NCI-H146 treated with DMSO at 0.1 percent for 48 hours (cell line): Measurements from ENCODE around the gene MAPKAP1.
A peak's percentile ranks its signal among the peaks of the same experiment; 100 is the strongest.
"Not testable (repeated sequence)": the region's sequence is repeated elsewhere in the genome, so short reads cannot be mapped to it uniquely, and the experiment has no call there.

Experiments
- DNase-seq: peaks from one replicate; lab custom pipeline; 2025; ENCODE audit not compliant: unreplicated experiment; lab: John Stamatoyannopoulos, UW

MAPKAP1 gene

DNA sequence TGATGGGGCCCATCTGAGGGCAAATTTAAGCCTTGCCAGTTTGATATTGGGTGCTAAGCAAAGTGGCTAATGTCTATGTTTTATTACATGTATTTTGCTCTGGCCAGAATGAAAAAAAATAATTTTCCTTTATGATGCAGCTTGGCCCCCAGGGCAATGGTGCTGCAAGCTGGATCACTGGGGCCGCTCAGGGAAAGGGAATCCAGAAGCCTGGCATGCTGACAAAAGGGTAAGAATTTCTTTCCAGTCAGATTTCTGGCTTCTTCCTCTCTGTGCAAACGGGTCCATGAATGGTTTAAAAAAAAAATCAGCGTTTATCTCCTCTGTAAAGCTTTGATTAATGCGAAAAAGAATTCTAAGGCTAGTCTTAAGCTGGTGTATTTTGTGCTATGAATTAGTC, 138.4 kb downstream of the MAPKAP1 start:
- DNase-seq = no peak

DNA sequence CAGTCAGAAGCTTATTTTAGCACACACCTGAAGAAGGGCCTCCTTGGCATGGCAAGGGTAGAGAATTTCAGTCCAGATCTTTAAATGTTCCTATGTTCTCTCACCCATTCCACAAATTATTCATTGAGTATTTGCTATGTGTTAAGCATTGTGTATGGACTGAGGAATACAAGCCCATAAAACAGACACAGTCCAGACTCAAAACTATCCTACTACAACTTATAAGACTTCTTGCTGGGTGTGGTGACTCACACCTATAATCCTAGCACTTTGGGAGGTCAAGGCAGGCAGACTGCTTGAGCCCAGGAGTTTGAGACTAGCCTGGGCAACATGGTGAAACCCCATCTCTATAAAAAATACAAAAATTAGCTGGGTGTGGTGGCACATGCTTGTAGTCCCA, 141.0 kb downstream of the MAPKAP1 start:
- not testable (repeated sequence) for DNase-seq

DNA sequence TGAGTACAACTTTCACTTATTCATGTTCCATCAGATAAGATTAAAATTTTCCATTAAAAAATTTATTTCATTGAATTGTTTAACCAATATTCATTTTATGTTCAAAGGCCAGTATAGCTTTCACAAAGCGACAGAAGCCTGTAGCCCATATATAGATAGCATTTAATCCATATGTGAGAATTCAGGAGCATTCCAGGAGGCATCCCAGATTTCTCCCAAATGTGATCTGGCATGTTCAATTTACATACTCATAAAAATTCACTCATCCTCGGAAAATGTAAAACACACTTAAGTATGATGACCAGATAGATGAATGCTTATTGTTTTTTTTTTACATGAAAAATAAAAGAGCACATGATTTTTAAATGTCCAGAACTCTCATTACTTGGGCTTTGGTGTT, 141.9 kb downstream of the MAPKAP1 start:
- no peak for DNase-seq

DNA sequence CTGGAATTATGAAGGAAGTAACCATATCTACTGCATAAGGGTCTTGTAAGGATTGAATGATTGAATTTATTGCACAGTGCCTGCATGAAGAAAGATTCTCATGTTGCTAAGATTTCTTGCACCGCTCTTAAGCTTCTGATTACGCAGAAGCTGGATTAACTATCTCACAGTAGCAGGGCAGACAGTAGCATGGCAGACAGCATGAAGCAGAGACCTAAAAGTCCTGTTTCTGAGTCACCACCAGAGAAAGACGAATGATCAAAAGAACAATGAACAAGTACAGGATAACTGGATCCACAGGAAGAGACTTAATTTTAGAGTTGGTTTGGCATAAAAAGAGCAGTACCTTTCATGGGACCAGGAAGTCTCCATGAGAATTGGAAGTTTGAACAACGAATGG, 142.4 kb downstream of the MAPKAP1 start:
- DNase-seq = no peak

DNA sequence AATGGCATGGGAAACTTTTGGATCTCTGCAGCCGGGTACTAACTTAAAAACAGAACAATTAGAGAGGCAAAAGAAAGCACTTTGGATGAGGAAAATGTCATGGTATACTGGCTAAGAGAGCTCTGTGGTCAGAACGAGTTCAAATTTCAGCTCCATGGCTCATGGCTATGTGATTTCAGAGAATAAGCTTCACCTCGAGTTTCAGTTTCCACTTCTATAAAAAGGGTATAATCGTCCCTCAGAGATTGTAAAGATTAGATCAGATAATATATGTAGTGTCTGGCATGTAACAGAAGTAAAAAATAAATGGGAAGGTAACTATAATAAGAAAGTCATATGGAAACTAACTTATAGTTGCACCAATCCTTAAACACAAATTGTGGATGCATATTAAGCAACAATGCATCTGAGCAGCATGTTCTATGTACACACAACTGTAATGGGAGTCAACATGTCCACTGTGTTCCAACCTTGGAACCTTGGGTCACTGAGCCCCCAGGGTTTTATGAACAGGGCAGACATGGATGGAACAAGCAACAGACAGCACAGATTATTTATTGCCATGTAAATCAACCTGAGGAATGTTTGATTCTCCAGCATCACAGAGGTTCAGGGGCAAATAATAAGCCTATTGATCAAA, 145.4 kb downstream of the MAPKAP1 start:
- no peak for DNase-seq

DNA sequence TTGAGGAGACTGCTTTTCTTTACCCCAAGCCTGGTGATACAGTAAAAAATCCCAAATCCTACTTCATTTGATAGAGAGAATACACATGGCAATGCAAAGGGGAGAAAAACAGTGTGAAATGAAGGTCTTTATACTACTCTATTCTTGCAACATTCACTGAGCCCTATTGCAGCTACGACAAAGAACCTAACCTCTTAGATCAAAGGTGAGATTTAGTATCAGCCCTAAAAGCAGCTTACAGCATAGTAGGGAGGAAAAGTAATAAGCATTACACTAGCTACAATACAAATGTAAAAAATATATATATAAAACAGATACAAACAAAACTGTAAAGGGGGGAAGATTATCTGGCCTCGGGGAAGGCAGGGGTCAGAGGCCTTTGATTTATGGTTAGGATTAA, 147.1 kb downstream of the MAPKAP1 start:
- no peak for DNase-seq

DNA sequence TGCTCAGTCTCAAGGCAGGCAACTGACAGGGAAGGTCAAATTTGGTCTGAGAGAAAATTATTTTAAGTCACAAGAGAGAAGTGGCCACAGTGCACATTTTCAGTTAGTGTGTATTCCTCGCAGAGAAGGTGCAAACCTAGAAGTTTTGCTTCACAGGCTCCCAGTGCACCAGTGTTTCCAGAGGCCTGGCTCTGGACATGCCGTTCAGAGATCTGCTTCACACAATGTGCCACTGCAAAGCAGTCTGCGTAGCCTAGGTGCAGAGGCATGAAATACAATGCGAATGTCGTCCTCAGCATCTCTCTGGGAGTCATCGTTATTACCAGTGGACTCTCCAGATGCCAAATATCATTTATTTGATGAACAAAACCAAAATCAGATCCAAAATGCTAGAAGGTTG, 147.8 kb downstream of the MAPKAP1 start:
- DNase-seq = no peak

DNA sequence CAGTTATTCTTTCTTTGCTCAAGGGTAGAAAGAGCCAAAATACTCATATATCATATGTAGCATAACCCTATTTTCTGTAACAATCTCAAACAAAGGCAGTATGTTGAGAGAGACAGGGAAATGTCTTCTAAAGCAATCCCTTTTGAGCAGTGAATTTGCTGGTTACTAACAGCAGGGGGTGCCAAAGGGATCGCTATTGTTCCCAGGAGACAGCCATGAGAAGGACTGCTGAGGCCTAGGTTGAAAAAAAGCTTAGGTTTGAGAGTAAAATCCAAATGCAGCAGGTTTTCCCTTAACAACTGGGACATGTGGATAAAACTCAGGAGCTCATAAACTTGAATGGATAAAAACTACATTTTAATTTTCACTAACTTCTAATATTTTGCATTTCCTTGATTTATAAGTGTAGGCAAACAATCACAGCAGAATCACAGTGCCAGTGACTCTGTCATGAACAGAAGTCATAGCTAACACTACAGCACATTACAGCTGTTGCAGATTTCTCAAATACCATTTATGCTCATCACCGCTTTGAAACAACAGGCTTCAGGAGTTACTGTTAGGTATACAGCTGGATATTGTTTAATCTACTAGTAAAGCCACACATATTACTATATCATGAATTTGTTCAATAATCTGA, 148.4 kb downstream of the MAPKAP1 start:
- peak; percentile 11 for DNase-seq

DNA sequence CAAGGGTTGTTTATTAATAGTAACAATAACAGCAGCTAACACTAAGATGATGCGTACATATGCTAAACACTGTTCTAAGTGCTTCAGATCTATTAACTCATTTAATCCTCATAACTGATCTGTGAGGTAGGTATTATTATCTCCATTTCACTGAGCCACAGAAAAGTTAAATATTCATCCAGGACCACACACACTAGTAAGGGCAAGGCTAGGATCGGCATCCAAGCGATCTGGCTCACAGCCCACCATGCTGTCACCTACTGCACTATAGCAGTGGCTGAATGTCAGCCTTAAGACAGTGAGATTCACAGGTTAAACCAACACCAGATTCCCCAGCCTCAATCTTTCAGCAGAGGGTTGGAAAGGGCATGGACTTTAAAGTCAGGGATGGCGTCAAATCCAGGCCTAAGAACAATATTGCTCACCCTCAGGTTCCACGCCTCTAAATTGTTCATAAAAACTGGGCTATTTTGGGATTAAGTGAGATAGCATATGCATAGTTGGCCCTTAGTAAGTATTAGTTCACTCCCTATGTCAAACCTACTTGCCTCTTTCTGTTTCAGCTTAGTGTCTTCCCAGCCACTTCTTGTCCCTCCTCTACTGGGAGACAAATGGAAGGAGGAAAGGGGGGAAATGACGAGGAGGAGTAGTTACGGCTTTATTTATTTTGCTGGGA, 150.8 kb downstream of the MAPKAP1 start:
- no peak for DNase-seq

DNA sequence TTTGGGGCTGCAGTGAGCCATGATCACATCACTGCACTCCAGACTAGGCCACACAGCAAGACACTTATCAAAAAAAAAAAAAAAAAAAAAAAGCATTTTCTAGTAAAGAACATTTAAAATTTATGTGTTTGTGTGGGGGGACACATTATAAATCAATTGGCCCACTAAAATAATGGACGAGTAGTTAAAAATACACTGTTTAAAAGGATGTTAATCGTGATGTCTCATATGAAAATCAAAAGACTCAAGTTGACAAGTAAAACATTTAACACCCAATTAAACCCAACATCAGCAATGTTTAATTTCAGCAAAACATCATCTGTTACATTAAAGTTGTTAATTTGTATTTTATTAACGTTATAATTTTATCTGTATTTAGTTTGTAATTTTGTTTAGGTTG, 152.3 kb downstream of the MAPKAP1 start:
- DNase-seq = no peak

DNA sequence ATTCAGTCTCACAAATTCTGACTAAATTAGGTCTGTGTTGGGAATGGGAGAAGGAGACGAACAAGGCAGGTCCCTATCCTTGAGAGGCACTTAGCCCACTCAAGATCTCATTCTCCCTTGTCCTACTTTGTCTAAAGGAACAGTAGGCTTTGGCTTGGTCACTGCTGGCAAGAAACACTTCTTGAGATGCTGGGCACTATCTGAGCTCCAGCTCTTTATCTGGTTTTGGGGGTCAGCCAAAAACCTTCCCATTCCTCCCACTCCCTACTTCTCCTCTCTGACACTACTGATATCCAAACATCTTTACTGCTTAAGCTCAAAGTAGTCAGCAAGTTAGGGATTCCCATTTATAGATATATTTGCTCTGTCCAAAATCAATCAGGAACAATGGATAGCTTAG, 155.2 kb downstream of the MAPKAP1 start:
- DNase-seq = no peak

DNA sequence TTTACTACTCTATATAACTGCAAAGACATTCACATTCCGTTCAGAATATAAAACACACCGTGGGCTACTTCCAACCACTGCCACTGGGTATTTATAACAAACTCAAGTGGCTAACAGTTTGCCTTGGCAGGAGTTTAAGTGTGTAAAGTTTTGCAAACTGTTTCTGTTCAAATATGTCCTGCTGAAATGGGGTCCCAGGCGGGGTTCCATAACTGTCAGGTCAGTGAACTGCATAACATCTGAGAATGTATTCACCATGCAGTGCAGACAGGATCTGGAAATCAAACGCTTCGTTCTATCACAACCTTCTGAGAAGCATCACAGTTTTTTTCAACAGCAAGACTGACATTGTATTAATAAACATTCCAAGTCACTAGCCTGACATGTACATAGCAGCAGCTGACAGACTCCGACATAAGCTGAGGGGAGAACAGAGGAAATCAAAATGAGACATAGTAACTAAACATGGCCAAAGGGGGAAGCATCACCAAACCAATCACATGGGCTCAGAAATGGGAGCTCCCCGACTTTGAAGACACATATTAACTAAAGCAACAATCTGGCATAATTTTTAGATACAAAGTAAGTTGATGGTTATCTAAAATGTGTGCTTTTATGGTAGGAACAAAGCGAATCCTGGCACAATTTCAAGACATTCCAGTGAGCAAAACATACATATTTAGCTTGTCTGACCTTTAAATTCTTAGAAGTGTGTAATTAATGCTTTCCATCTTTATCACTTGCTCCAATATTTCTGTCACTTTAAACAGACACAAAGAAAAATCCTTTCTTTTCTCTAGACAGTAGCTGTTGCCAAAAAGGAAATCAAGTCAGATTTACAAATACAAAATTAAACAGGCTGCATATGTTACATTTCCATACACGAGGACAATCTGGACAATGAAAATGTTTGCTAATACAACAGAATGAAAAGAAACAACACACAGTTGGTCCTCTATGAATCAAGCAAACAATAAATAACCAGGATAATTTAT, 156.8 kb downstream of the MAPKAP1 start:
- DNase-seq = no peak

DNA sequence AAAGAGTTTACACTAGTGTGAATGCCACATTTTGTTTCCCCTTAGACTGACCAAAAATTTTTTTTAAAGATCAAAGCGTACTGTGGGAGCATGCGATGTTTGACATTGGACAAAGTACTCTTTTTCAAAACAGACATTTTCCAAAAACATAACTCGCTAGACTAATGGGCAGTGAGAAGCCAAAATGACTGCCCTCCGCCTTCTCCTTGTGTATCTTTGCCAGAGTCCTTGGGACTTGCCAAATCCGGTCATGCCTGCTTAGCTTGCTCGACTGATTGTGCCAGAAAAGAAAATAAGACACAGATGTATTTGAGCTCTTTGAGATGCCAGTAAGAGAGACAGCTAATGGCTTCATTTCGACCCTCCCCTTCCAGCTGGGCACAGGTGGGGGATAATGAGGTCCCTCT, 157.5 kb downstream of the MAPKAP1 start:
- no peak for DNase-seq

DNA sequence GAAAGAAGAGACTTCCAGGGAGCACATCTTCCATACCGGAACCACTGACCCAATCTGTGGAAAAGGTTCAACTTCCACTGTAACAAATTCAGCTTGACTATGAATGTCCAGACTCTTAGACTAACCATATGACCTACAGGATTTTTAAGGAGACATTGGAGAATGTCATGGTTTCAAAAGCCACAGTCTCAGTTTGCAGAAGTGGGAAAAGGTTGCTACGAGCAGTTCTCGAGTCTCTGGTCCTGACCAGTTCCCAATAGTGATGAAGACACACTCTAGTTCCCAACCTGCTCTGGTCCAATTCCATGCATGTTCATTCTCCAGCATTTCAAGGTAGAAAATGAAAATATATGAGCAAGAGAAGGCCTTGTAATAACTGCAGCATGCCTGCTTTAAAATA, 158.0 kb downstream of the MAPKAP1 start:
- DNase-seq = no peak

DNA sequence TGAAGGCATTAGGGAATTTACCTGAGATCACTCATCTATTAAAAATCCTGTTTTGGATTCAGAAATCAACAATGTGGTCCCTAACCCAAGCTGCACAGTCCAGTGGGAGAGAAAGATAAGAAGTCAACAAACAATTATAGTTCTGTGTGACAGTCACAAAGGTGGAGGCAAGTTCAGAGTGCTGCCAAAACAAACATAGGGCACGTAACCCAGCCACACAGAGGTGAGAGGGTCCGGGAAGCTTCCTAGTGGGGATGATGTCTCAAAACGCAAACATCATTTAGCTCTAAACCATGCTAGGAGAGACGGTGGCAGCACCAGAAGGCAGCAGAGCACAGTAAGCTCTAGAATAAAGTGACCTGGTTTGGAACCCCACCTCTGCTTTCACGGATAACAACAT, 158.9 kb downstream of the MAPKAP1 start:
- no peak for DNase-seq

DNA sequence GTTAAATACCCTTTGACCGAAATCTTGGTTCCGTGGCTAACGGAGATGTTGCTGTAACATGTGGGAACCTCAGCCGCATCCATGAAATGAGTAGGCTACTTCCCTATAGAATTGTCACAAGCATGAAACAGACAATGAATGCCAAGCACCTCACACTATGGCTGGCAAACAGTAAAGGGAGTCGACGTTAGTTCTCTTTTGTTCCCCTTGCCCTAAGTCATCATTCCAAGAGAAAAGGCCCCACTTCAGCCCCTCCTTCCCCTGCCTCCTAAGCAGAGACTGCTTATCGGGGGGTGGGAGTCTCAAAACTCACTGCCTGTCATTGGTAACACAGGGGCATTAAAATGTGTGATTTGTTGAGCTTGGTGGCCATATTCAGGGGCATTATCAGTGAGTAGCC, 159.6 kb downstream of the MAPKAP1 start:
- DNase-seq = no peak

DNA sequence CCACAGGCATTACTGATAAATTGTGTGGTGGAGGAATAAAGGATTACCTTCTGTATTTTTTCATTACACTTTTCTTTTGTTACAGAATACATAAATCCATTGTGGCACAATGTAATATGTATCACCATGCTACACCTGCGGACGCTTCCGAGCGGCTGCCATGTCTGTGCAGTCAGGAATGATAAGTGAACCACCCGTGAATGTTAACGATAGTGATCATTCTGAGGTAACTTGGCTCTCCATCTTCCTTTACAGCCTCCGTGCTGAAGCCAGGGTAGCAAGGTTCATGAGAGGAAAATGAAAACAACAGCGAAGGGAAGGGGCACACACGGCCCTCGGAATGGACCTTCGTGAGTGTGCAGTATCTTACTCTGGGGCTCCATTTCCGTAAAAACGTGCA, 161.2 kb downstream of the MAPKAP1 start:
- DNase-seq = no peak

DNA sequence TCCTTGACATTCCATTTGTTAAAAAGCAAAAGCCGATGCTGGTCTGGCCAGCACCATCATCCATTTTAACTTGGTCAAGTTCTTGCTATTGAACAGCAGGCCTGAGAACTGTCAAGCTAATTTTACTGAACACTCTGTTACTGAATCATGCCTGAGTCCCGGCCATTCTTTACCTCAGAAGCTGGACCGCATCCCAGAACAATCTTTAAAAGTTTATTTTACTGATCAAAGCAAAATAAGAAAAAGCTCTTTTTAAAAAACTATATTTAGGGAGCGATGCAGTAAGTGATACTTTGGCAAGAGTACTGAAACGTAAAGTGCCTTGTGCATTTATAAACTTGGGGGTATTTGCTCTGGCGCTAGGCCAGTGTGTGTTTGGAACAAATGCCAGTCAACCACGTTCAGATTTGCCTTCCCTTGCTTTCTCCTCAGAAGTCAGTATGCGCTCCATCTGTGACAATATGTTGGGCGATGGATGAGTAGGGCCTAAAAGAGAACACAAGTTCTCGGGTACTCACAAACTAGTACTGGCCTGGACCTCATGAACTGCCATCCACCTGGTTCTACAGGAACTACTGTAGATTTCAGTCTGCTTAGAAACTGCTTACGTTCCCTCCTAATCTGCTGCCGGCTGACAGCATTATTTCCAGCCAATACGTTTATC, 161.9 kb downstream of the MAPKAP1 start:
- DNase-seq = no peak

DNA sequence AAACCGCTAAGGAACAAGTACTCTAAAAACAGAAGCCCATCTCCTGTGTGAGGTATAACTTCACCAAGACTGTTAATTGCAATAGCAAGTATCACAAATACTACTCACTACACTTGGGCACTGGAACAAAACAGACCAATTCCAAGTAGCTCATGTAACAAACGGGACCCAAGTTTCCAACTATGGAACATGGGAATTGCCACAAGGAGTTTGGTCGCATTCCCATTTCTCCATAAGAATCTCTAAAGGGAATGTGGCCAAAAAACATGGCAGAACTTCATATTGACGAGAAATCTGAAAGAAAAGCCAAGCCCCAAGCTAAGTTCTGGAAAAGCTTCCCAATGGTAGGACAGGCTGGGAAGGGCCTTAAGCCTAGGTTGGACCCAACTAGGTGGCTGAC, 162.5 kb downstream of the MAPKAP1 start:
- no peak for DNase-seq

DNA sequence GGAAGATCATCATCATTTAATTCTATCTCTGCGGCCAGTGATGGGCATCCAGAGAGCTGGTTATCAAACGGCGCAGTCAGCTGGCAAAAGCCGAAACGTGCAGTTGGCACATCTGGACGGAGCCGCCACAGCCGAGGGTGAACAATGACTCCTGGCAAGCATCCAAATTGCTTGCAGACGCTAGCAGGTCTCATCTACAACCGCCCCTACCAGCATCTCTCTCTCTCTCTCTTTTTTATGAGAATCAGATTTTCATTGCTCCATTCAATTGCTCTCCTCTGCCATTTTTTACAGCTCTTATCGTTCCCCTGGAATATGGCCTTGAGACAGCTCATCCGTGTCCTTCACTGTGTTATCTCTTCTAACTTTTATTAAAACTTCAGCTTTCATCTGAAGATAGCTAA, 165.2 kb downstream of the MAPKAP1 start:
- DNase-seq = peak; percentile 6

DNA sequence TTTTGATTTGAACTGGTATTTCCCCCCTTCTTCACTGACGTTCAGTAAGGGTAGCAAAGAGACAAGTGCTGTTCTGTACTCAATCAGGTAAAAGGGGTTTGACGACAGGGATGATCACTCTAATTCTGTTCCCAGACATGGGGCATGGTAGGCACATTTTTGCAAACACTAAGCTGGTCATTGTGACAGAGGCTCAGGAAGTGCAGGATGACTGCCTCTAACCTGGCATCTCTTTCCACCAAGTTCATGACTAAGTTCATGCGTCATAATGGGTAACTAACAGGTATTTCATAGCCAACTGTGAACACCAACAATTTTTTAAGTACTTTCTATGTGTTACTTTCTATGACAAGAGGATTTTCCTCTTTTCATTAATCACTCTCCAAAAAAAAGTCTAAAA, 166.5 kb downstream of the MAPKAP1 start:
- no peak for DNase-seq
